ENCODE data around the gene CIP2A. TPM values are rescaled to one million over a fixed set of nuclear protein-coding genes. Genes with fewer than 3 reads are reported as not detected.

Gene CIP2A
- total and polyA plus RNA-seq, 2 experiments from 2014 or later = 48.1 to 63.5 TPM

- Mint-ChIP-seq H3K9me3 (no peaks in the 10 kb centered on the region), H3K4me1 (peaks cover 3% of the 10 kb centered on the region; the same call in 2 of the 3 replicates), H3K27ac (no peak overlapping the region), H3K27me3 (ENCODE audit: insufficient read depth, low read depth, poor library complexity) (no peaks in the 10 kb centered on the region), H3K36me3 (ENCODE audit: low read depth) (peaks cover 42% of the 10 kb centered on the region), H3K4me3 (no peak overlapping the region)
- no peaks in the 10 kb centered on the region for H4K20me1 ChIP-seq (replicated peaks; ENCODE audit: insufficient read depth)
- no peaks in the 10 kb centered on the region for H3K9me2 ChIP-seq (ENCODE audit: insufficient read depth)
- 0 out of 2 replicates have a peak, but pooled peaks cover 4% of the 10 kb centered on the region for H3K4me1 ChIP-seq (ENCODE audit: insufficient read depth)
- H3K36me3 ChIP-seq (ENCODE audit: insufficient read depth) = peaks cover 9% of the 10 kb centered on the region; the same call in 1 of the 2 replicates
- TF ChIP-seq POLR2AphosphoS5 (IDR thresholded peaks at IDR 0.05; ENCODE audit: low read depth) (no peak), CREB1 (CRISPR knock-in tag; IDR thresholded peaks at IDR 0.05; ENCODE audit: low read depth) (no peak), REST (IDR thresholded peaks at IDR 0.05; ENCODE audit: unreplicated experiment) (no peak), ZNF462 (CRISPR knock-in tag; IDR thresholded peaks at IDR 0.05) (no peak), CTCF (conservative IDR thresholded peaks at IDR 0.05; ENCODE audit: low read depth in 2 of 2) (no peak), EZH2 (IDR thresholded peaks at IDR 0.05; ENCODE audit: low read depth, unreplicated experiment) (no peak), STAT1 (IDR thresholded peaks at IDR 0.05; ENCODE audit: unreplicated experiment) (no peak), JUNB (IDR thresholded peaks at IDR 0.05; ENCODE audit: unreplicated experiment) (no peak), ZNF331 (CRISPR knock-in tag; IDR thresholded peaks at IDR 0.05; ENCODE audit: low read depth) (no peak), EZH2phosphoT487 (IDR thresholded peaks at IDR 0.05; ENCODE audit: unreplicated experiment) (no peak)
- no peaks in the 10 kb centered on the region for H3K27me3 ChIP-seq (ENCODE audit: insufficient read depth)
- no peak overlapping the region for H3K4me2 ChIP-seq
- no peak overlapping the region for H2AFZ ChIP-seq
- no peak overlapping the region for H3K27ac ChIP-seq (ENCODE audit: low read depth)
- H3K79me2 ChIP-seq (replicated peaks; ENCODE audit: insufficient read depth) = no peaks in the 10 kb centered on the region
- ATAC-seq = no peak
- no peak for DNase-seq (ENCODE audit: low spot score)
- H3F3A ChIP-seq (replicated peaks; ENCODE audit: low read depth) = no peaks in the 10 kb centered on the region
- H3K4me3 ChIP-seq = no peak overlapping the region
Observed at GRCh38 chr3:108546692-108547091, 42.5 kb downstream of the CIP2A start.

Data from GM23338 (cell line).